DMS53 treated with DMSO at 0.1 percent for 48 hours (cell line): ENCODE measurements around the gene ATP1A2.

Source experiments
- DNase-seq: peaks from one replicate; lab custom pipeline; 2025; ENCODE audit not compliant: unreplicated experiment; lab: John Stamatoyannopoulos, UW

ATP1A2 gene

DNA sequence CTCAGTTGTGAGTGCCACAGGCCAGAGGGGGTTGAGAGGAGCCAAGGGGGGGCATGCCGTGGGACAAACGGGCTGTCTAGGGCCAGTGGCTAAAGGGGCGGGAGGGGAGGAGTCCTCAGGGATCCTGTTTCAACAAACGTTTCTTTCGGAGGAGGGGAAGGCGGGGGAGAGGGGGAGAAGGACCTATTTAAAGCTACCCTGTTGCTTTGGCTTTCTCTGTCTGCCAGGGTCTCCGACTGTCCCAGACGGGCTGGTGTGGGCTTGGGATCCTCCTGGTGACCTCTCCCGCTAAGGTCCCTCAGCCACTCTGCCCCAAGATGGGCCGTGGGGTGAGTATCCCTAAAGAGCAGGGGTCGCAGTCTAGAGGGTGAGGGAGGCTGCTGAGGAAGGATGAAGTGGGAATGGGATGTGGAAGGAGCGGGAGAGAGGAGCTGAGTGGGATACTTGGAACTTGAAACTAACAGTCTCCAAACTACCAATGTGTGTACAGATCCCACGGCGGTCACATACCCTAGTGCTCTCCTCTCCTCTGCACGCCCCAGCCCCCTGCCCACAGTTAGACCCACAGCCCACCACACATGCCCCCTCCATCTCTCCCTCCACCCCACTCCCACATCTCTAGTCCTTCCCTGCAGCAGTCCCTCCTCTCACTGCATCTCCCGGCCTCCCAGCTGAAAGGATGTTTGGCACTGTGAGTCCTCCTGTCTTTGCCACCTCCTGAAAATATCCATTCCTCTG, at the start of gene ATP1A2:
TSS of gene ATP1A2 (plus strand) at position 215 of the 738 bp plus-strand sequence. CDS start at position 318, 103 bp downstream.
- no peak for DNase-seq

DNA sequence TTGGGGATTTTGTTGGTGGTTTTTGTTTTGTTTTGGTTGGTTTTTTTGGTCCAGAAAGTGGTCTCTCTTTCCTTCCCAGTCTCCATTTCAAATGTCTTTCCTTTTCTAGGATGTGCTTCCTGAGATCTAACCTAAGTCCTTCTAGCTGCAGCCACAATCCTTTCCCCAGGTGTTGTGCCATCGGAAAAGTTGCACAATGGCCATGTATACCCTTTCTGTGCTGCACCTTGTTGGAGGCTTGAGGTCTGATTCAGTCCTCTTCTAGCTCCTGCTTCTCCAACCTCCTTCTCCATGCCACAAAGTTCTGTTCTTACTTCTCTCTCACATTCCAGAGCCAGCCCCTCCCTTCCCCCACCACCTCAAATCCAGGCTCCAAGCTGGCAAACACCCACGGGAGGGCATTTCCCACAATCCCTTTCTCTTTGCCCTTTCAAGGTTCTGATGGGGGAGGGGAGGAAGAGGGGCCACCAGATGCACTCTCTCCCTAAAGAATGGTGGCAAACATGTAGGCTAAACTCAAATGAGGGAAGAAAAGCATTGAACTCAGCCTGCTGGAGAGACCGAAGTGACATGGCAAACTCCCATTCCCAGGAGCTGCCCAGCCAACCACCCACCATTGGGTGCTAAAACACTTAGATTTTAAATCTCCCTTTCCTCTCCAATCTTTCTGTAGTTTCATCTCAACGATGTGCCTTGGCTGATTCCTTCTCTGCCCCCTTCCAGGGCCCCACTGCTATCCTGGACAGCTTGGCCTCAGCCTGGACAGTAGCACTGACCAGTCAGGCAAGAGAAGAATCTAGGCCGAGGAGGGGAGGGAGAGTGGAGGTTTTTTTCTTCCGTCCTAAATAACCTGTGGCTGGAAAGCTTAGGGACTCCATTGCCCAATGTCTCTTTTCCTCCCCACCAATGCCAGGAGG, 48.5 kb upstream of the ATP1A2 start:
- no peak for DNase-seq

DNA sequence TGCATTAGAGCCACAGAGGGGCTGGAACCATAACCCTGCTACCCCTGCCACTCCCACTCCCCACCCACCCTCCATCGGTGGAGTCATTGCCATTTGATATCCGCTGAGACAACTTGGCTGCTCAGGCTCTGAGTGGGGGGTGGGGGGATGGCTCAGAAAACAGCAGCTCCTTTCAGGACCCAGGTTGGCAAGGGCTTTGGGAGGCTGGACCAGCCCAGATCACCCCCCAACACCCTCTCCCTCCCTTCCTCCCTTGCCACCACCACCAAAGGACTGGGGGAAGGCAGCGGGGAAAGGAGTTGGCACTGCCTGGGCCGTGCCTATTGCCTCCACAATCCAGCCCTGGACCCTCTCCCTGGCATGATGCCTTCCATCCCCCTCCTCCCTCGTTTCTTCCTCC, 47.3 kb upstream of the ATP1A2 start:
- no peak for DNase-seq

DNA sequence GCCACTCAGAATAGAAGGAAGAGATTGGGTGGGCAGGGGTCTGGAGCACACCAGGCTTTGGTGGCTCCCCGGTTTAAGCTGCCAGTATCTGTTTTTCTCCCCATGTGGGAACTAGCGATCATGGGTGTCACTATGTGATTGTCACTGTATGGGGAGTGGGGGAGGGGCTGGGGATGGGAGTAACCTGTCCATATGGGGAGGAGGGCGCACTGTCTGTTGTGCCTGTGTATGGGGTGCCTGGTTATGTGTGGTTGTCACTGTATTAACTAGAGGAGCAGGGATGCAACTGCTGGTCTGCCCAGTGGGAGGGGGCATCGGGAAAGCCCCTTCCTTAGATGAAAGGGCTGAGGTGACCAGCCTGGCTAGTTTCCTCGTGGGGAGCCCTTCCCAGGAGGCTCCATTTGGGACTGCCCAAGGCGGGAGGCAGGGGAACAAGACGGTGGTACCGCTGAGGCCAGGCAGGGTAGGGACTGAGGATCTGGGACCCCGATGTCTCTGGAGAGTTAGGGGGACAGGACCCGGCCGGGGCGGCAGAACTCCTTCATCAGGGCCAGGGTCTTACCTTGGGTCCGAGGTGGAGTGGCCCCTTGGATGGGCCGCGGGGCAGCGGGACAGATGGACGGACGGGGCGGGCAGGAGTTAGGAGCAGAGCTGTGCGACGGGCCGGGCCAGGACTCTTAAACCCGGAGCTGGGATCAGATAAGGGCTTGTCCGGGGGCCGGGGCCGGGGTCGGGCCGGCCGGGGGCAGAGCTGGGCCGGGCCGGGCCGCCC, 45.9 kb upstream of the ATP1A2 start, which contains the start of gene KCNJ10:
TSS of gene KCNJ10 (minus strand) at position 701 of the 772 bp plus-strand sequence. CDS start 27,628 bp downstream, outside the sequence.
- DNase-seq = no peak

DNA sequence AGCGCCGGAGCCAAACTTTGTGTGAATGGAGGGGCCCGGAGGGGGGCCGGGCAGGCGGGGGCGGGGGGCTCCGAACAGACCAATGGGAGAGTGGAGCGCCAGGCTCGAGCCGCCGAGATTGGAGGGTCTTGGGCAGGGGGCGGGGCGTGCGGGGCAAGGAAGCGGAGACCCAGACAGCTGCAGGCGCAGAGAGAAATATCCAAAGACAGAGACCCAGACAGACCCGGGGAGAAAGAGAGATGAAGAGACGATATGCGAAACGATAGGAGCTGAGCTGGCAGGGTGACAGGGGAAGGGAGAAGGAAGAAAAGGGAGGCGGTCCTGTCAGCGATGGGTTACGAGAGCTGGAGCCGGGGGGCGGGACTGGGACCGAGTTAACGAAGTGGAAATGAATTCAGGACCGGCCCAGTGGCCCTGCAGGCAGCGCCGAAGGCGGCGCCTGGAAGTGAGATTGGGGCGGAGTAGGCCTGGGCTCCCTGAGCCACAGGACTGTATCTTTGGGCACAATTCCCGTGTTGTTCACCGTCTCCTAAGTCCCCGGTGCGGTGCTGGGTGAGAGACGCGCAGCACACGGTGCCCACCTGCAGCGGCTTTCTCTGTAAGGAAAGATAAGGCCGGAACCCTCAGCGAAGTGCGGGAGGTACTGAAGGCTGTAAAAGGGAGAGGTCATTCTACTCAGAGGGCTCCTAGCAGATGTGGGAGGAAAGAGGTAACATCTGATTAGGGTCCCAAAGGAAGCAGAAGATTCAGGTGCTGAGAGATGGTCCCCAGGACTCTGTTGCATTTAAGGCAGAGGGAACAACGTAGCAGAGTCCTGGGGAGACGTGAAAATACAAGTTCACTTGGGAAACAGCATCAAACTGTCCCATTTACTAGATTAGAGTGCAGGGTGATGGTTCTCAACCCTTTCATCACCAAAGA, 45.1 kb upstream of the ATP1A2 start:
- DNase-seq = peak; percentile 32

DNA sequence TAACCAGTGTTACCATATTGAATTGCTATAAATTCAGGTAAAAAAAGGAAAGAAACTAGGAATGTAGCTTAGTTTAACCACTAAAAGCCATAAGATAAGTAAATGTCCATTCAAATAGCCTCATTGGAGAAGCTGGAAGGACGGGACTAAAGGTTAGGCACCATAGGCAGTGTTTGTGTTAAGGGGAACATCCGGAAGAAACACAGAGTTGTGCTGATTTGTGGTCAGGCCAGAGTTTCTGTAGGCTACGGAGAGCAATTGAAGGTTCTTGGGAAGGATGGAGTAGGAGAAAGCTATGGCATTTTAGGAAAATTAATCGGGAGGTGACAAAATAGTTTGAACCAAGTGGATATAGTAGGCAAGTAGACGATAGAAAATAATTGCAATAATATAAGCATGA, 44.3 kb upstream of the ATP1A2 start:
- no peak for DNase-seq

DNA sequence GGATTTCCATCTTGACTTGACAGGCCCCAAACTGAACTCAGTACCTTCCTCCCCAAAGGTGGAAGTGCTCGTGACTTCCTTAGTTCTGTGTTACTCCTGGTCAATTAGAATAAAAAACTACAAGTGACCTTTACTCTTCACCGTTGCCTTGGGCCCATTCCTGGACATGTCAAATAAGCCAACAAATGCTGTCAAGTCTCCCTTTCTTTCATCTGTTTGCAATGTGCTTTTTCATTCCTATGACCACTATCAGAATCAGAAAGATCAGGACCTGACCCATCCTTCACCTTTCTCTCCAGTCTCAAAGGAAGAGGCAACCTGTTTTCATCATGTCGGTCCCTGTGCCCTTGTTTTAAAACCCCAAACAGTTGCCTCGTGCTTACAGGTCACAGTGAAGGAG, 40.7 kb upstream of the ATP1A2 start:
- DNase-seq = no peak

DNA sequence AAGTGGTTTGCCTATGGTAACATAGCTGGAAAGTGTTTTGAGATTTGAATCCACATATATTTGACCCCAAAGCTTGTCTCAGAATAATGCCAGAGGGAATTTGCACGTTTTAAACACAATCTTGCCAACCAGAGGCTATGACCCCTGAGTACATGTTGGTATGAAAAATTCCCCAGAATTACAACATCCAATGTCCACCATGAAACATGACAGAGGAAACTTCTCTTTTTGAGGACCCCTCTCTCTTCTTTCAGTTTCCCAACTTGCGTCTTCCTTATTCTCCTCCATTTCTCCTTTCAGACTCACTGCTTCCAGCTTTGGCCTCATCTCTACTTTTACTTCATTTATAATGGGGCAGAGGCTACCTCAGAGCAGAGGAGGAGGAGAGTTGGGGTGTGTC, 39.7 kb upstream of the ATP1A2 start:
- no peak for DNase-seq

DNA sequence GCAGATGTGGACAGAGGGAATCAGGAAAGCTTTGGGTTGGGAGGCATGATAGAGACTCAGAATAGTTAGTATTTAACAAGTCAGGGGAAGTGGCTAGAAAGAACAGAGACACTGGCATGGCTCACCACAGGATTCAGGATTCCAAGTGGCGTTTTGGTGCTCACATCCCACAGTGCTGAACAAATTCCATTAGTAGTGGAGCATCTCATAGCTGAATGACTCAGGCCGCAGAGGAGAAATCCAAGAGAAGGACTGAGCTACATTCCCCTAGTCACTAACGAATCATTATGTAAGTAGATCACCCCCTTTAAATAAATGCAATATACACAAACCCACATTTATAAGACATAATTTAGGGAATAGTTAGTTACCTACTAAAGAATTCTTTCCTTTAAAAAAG, 39.3 kb upstream of the ATP1A2 start:
- no peak for DNase-seq

DNA sequence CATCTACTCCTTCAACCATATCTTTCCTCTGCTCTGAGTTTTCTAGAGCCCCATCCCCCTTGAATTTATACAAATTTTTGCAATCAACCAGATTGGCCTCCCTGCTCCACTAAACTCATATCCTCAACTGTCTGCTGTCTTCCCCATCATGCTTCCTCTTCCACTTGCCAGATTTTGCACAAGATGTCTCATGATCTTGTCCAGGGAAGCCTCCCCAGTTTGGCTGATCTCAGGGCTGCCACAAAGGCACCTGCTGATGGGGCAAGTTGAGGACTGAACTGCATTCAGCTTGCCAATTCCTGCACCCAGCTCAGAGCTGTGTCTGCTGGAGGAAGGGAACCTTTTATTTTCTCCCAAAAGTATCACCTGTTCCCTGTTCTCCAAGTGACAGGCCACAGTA, 38.1 kb upstream of the ATP1A2 start:
- DNase-seq = no peak

DNA sequence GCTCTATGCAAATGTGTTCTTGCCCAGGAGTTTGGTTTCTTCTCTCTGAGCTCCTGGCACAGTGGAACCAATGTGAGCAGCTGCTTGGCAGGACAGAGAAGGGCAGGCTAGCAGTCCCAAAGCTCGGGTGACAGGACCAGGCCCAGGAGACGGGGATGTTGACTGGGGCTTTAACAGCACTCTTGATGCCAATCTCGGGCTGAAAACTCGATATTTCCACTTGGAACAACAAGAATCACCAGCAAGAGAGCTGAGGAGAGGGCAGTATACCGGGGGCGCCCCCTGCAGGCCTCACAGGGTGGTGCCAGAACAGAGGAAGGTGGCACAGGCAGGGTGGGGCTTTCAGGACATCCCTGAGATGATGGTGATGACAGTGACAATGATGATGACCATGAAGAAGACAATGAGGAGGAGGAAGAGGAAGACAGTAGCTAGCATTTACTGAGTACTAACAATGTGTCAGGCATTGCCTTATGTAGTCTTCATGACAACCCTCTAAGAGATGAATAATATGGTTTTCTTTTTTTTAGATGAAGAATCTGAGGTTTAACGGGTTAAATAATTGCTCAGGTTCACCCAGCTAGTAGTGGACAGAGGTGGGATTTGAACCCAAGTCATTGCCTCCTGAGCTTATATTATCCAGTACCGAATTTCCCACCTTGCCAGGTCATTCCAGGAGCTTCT, 36.9 kb upstream of the ATP1A2 start:
- peak; percentile 41 for DNase-seq

DNA sequence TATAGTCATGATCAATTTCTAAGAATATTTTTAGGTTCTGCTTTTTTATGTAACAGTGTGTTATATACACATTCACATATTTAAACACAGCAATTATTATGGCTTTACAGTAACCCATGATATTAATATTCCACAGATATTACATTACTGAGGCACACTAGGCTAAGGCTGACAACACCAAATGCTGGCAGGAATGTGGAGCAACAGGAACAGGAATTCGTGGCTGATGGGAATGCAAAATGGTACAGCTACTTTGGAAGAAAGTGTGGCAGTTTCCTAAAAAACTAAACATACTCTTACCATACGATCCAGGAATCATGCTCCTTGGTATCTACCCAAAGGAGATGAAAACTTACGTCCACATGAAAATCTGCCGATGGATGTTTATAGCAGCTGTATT, 36.1 kb upstream of the ATP1A2 start:
- DNase-seq = no peak

DNA sequence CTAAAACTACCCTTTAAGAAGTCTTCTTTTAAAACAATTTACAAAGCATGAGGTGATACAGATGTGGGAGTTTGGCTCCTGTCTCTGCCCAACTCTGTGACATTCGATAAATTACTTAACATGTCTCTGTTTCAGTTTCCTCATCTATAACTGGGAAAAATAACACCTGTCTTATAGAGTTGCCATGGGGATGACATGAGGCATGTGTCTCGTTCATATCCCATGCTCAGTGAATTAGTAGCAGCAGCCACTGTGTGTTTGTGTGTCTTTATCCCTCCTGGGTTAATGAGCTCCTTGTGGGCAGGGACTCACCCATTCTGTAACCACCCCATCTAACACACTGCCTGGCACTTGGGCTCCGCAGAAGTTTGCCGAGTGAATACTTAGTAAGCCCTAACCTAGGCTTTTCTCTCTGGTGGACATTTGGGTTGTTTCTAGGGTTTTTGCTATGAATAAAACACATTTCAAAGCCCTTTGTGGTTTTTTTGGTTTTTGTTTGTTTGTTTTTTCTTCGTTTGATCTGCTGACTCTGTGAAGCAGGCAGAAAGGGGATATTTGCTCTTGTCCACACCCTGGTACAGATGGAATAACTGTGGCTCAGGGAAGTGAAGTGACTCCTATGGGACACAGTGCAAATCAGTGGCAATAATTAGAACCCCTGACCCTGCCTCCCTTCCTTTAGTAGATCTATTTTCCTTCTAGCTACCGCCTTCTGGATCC, 35.0 kb upstream of the ATP1A2 start:
- no peak for DNase-seq

DNA sequence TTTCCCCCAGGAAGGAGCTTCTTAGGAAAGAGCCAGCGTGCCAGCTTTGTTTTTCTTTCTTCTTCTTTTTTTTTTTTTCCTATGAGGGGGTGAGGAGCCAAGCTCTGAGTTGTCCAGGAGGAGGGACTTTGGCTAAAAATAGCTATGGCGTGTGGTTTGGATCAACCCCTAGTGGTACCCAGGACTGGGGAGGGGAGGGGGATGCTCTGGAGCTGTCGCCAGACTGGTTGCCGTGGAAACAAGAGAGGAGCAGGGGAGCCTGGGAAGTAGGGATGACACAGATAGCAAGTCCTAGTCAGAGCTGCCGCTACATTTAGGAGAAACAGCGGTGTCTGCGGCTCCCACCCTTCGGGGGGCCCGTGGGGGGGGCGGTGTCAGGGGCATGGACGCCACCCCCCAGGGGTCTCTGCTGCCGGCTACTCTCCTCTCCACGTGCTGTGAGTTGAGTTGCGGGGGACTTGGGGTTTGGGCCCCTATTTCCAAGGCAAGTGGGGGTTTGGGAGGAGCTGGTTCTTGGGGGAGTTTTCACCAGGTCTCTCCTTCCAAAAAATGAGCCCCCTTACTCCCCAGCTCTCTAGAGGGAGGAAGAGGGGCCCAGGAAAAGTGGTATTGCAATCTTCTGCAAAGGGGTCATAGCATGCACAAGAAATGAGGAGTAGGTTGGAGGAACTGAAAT, 34.2 kb upstream of the ATP1A2 start, which contains the start of gene KCNJ9:
TSS of gene KCNJ9 (plus strand) at position 278 of the 676 bp plus-strand sequence. CDS start 2,493 bp downstream, outside the sequence.
- DNase-seq = no peak

DNA sequence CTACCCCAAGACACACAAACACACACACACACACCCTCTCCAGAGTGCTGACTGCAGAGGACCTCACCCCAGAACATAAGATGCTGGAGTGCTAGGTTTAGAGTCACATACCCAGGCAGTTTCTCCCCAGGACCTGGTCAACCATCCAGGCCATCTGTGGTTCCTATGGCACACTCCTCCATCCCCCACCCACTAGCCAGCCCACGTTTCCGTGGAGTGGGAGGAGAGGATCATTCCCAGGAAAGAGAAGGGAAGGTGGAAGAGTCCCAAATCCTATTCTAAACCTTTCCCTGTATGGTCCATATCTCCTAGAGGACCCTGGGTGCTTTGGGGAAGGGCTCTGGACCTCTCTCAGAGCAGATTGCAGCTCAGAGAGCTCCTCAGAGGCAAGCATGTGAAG, 33.1 kb upstream of the ATP1A2 start:
- DNase-seq = no peak

DNA sequence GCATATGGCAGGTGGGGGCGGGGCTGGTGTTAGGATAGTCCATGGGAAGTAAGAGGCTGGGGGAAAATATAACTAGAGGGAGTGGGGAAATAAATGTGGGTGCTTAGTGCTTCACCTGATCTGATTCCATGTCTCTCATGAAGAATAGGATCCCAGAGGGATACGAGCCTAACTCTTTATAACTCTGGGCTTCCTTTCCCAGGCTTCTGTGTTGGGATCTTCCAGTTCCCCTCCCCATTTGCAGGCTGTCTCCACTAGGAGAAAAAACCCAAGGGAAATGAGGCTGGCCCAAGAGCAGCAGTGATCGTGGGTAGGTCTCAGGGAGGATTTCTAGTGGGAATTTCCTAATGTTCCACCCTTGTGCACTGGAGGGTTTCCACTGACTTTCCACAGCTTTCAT, 32.6 kb upstream of the ATP1A2 start:
- no peak for DNase-seq

DNA sequence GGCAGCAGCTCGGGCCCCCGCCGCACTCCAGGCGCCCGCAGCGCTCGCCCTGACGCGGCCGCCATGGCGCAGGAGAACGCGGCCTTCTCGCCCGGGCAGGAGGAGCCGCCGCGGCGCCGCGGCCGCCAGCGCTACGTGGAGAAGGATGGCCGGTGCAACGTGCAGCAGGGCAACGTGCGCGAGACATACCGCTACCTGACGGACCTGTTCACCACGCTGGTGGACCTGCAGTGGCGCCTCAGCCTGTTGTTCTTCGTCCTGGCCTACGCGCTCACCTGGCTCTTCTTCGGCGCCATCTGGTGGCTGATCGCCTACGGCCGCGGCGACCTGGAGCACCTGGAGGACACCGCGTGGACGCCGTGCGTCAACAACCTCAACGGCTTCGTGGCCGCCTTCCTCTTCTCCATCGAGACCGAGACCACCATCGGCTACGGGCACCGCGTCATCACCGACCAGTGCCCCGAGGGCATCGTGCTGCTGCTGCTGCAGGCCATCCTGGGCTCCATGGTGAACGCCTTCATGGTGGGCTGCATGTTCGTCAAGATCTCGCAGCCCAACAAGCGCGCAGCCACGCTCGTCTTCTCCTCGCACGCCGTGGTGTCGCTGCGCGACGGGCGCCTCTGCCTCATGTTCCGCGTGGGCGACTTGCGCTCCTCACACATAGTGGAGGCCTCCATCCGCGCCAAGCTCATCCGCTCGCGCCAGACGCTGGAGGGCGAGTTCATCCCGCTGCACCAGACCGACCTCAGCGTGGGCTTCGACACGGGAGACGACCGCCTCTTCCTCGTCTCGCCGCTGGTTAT, 31.4 kb upstream of the ATP1A2 start:
- DNase-seq = peak; percentile 86
